GM18511 (cell line): ENCODE data around the gene IQSEC3.
"Not testable (repeated sequence)": the region's sequence is repeated elsewhere in the genome, so short reads cannot be mapped to it uniquely, and the experiment has no call there.

Source experiments
- ATAC-seq: cut with Tn5 transposase; IDR thresholded peaks from one replicate; pipeline ENCODE4 v1.9.1; 2021; ENCODE audit warnings: mild to moderate bottlenecking, moderate library complexity; ENCODE audit not compliant: unreplicated experiment

The IQSEC3 gene

GRCh38 chr12:177336-177979, 110.9 kb downstream of the IQSEC3 start:
- ATAC-seq, result no peak

DNA sequence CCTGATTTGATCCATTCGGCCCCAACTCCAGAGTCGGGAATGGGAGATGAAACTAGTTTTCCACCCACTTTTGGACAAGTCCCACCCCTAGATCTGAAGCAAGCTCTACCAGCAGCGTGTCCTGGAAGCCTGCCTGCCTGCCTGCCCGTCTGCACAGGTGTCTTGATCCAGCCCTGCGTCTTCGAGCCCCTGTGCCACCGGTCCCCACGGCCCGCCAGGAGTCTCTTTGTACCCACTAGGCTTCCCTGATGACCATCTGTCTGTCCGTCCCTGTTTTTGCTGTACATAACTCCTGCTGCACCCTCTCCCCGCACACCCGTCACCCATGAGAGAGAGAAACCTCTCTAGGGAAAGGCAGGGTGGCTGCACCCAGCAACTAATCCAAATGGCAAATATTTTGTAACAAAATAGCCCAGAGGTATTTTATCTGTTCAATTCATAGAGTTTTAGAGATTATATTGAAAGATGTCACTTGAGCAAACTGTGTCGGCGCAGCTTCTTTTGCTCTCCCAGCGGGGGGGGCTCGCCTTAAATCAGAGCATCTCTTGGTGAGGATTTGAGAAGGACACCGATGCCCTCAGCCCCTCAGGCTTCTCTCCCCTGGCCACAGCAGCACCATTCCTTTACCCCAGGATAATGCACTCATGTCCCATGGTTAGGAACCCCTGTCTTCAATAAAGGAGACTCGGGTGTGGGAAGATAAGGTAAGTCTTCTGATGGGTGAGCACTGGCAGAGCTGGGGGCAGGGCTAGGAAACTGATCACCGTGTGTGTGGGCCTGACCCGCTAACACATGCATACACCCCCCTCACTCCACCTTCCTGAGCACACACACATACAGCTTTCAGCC, 111.6 kb downstream of the IQSEC3 start:
- no peak for ATAC-seq

DNA sequence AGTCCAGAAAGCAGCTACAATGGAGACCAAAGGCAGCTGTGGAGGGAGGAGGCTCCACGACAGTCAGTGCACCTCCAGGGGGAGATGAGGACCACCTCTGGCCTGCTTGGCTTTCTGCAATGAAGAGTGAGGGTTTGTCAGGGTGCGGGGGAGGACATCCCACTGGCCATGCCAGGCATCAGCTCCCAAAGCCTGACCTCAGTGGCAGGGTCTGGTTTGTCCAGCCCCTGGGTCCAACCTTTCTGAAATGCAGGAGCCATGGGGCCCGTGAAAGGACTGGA, 112.2 kb downstream of the IQSEC3 start:
- ATAC-seq, result no peak

- ATAC-seq, result no peak
These were observed 112.7 kb downstream of the IQSEC3 start for GRCh38 chr12:179131-179884.

DNA sequence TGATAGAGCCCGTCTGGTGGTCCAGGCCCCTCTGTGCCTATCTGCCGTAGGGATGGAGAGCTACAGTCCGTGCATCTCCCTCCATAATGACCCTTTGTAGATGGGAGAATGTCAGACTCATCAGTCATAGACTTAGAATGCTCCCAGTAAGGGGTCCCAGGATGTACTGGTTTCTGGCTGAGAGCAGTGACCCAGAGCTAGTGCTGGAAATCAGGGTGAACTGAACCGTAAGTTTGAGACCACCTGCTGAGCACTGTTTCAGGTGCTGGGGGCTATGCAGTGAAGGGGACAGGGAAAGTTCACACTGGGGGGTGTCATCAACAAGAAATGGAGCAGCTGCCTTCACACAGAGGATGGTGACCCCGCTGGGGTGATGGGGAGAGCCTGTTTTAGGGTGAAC, 113.3 kb downstream of the IQSEC3 start:
- ATAC-seq, result no peak

GRCh38 chr12:180445-180844, 113.9 kb downstream of the IQSEC3 start:
- ATAC-seq, result no peak

- no peak for ATAC-seq
These were observed 115.4 kb downstream of the IQSEC3 start for GRCh38 chr12:181921-182320.

DNA sequence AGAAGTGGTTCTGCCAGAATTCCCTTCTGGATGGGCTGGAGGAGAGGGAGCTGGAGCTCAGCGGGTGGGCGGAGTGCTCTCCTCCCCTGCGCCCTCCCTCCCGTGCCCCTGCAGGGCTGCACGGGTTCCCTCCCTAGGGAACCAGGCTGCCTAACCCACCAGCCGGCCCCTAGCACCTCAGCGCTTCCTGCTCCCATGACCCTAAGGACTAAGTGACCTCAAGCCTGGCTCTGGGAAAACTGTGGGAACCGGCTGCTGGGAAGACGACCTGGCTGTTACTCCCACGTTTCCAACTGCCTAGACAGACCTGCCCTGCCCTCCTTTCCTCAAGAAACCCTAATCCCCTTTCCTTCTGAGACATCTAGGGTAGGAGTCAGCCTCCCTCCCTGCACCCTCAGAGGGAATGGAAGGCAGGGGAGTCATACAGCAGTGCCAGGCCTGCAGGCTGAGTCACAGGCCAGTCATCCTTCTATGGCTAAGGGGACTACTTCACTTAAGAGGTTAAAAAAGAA, 115.9 kb downstream of the IQSEC3 start:
- ATAC-seq, result no peak

GRCh38 chr12:184811-185575, 118.4 kb downstream of the IQSEC3 start:
- no peak for ATAC-seq

GRCh38 chr12:185576-185955, 119.0 kb downstream of the IQSEC3 start:
- ATAC-seq, result no peak

- no peak for ATAC-seq
These were observed 119.5 kb downstream of the IQSEC3 start for GRCh38 chr12:186006-186625.

GRCh38 chr12:187986-188909, 121.7 kb downstream of the IQSEC3 start:
- ATAC-seq, result not testable (repeated sequence)

- ATAC-seq, result no peak
These were observed 122.5 kb downstream of the IQSEC3 start for GRCh38 chr12:188910-189621.

GRCh38 chr12:189622-189962, 123.0 kb downstream of the IQSEC3 start:
- no peak for ATAC-seq

DNA sequence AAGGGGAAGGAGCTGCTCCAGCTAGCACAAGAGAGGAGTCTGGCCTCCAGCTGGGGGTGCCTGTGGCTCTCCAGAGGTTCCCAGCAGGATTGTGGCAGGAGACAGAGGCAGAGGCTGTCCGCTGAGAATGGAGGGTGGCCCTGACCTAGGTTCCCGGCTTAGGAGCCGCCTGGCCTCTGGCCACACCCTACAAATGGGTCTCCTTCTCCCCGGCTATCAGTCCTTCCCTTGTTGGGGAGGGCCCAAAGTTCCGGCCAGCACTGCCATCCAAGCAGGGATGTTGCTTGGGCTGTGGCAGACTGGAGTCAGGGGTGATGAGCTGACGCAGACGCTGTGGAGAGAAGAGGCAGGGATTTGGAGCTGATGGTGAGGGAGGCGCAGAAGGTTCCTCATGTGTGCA, 124.3 kb downstream of the IQSEC3 start:
- no peak for ATAC-seq

DNA sequence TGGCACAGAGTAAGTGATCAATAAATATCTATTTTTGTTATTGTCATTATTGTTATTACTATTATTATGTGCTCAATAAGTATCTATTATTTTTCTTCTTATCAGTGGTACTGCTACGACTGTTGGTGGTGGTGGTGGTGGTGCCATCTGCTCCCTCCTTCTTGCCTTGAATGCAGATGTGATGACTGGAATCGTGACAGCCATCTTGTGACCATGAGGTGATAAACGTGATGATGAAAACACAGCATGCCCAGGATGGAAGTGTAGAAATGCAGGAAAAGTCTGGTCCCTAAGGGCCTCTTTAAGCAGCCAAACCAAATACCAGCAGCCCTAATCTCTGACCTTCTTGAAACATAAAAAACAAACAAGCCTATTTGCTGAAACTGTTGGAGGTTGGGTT, 125.0 kb downstream of the IQSEC3 start:
- no peak for ATAC-seq

DNA sequence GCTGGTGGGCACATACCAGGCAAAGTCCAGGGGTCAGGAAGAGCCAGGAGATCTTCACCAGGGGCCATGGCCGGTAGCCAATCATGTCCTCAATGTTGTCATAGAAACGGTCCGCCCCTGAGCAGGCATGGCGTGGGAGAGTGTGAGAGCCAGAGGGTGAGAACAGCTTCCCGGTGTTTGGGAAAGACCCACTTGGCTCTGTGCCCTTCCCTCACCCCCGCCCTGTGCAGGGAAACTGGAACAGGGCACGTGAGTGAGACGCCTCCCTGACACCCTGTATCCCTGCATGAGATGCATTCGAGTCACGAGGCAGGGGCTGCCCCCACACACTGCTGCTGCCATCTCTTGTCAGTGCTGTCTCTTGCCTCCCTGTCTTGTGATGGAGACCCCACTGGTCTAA, 126.7 kb downstream of the IQSEC3 start:
- no peak for ATAC-seq

DNA sequence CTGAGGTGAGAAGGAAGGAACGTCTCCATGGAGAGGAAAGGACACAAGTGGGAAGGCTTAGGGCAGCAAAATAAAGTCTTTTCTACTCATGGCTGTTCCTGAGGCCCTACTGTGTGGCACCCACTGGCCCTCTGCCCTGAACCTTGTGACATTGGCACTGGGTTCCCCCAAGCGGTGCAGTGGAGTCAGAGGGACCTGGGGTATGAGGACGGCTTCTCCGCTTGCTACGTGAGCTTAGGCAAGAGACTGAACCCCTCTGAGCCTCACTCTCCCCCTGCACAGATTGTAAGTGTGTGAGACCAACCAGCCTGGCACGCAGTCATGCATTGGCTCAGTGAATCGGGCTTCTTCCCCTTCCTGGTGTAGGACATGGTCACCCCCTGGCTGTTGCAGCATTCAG, 127.7 kb downstream of the IQSEC3 start:
- no peak for ATAC-seq

- ATAC-seq, result no peak
These were observed 128.6 kb downstream of the IQSEC3 start for GRCh38 chr12:195156-195555.
